Measurements from ENCODE around the gene WNT3A.

Gene WNT3A

GRCh38 chr1:228058949-228059633 is 52.3 kb downstream of the WNT3A start:
- DNase-seq = peak; percentile 64

GRCh38 chr1:228059634-228060457 is 53.0 kb downstream of the WNT3A start:
- peak; percentile 84 for DNase-seq

- no peak for DNase-seq
Measured at GRCh38 chr1:228060458-228061190, 53.8 kb downstream of the WNT3A start.

GRCh38 chr1:228061411-228062084 is 54.8 kb downstream of the WNT3A start:
- DNase-seq = no peak

GRCh38 chr1:228062085-228062791 is 55.4 kb downstream of the WNT3A start:
- no peak for DNase-seq

GRCh38 chr1:228062812-228063211 is 56.0 kb downstream of the WNT3A start:
- no peak for DNase-seq

GRCh38 chr1:228063251-228064191 is 56.7 kb downstream of the WNT3A start:
- DNase-seq = no peak

- DNase-seq = no peak
Measured at GRCh38 chr1:228064296-228064695, 57.5 kb downstream of the WNT3A start.

- DNase-seq = no peak
Measured at GRCh38 chr1:228064741-228065542, 58.1 kb downstream of the WNT3A start.

GRCh38 chr1:228065543-228066347 is 58.9 kb downstream of the WNT3A start:
- DNase-seq = no peak

- no peak for DNase-seq
Measured at GRCh38 chr1:228066416-228066815, 59.6 kb downstream of the WNT3A start.

GRCh38 chr1:228066891-228067654 is 60.3 kb downstream of the WNT3A start:
- no peak for DNase-seq

GRCh38 chr1:228068359-228068758 is 61.6 kb downstream of the WNT3A start:
- no peak for DNase-seq

GRCh38 chr1:228070173-228070572 is 63.4 kb downstream of the WNT3A start:
- DNase-seq = no peak

- no peak for DNase-seq
Measured at GRCh38 chr1:228070851-228071250, 64.1 kb downstream of the WNT3A start.

GRCh38 chr1:228071839-228072657 is 65.2 kb downstream of the WNT3A start:
- DNase-seq = no peak

- DNase-seq = no peak
Measured at GRCh38 chr1:228072658-228073043, 65.9 kb downstream of the WNT3A start.
